PC-3 (cell line): ENCODE data around the gene HCFC2. TPM values are rescaled to one million over a fixed set of nuclear protein-coding genes. Genes with fewer than 3 reads are reported as not detected.

Source experiments
- ATAC-seq: fragments of 200-7000 bp; cut with Tn5 transposase; 2 replicates; pipeline ENCODE4 v1.9.1; 2020; ENCODE audit warnings: mild to moderate bottlenecking, moderate library complexity
- BruUV-seq: library from RNA; stranded (reverse); fragments of 400-500 nt; replicated peaks from 2 replicates; lab custom pipeline; 2021; lab: Mats Ljungman, UMichigan
- CTCF ChIA-PET: fragments of 300-600 bp; sonication (Branson Sonifier 250); formaldehyde crosslinking; loops from one replicate; lab custom pipeline; 2022; ENCODE audit warnings: antibody characterized with exemption; lab: Charles Lee
- POLR2A ChIA-PET: fragments of 300-600 bp; sonication (Branson Sonifier 250); formaldehyde crosslinking; loops from one replicate; lab custom pipeline; 2022; ENCODE audit warnings: antibody characterized with exemption; ENCODE audit not compliant: unreplicated experiment; lab: Charles Lee
- DNase-seq: peaks from one replicate; pipeline ENCODE4 v3.0.0-alpha.2; 2015
- H2AFZ ChIP-seq: fragments of 300-600 bp; sonication (generic); 2 replicates; pipeline ENCODE4 v1.6.0; 2016; ENCODE audit warnings: antibody characterized with exemption, low read length
- H3F3A ChIP-seq: fragments of 300-600 bp; sonication (generic); one replicate; pipeline ENCODE4 v1.6.0; 2017; ENCODE audit warnings: antibody characterized with exemption, low read length, control low read depth, mild to moderate bottlenecking; ENCODE audit not compliant: unreplicated experiment
- H3K27ac ChIP-seq: fragments of 300-600 bp; sonication (generic); 2 replicates; pipeline ENCODE4 v1.5.1; 2016; ENCODE audit warnings: mild to moderate bottlenecking, low read length
- H3K27me3 ChIP-seq: fragments of 300-600 bp; sonication (generic); 2 replicates; pipeline ENCODE4 v1.6.1; 2016; ENCODE audit warnings: low read length, mixed read lengths
- H3K36me3 ChIP-seq: fragments of 300-600 bp; sonication (generic); 2 replicates; pipeline ENCODE4 v1.6.1; 2016; ENCODE audit warnings: low read depth, mixed run types, low read length, mixed read lengths
- H3K4me1 ChIP-seq: fragments of 300-600 bp; sonication (generic); 2 replicates; pipeline ENCODE4 v1.5.1; 2016; ENCODE audit warnings: low read length; ENCODE audit not compliant: insufficient read depth
- H3K4me2 ChIP-seq: fragments of 300-600 bp; sonication (generic); 2 replicates; pipeline ENCODE4 v1.6.0; 2016; ENCODE audit warnings: low read length
- H3K4me3 ChIP-seq: fragments of 300-600 bp; sonication (generic); 2 replicates; pipeline ENCODE4 v1.5.1; 2016; ENCODE audit warnings: mild to moderate bottlenecking, low read length, mixed read lengths
- H3K79me2 ChIP-seq: fragments of 300-600 bp; sonication (generic); 2 replicates; pipeline ENCODE4 v1.6.1; 2017; ENCODE audit warnings: low read length, mixed read lengths
- H3K9ac ChIP-seq: fragments of 300-600 bp; sonication (generic); 2 replicates; pipeline ENCODE4 v1.6.0; 2016; ENCODE audit warnings: mild to moderate bottlenecking, low read length
- H3K9me2 ChIP-seq: fragments of 300-600 bp; sonication (generic); replicated peaks from 2 replicates; pipeline ENCODE4 v1.6.1; 2016; ENCODE audit warnings: mixed run types, low read length, mixed read lengths
- H3K9me3 ChIP-seq: fragments of 300-600 bp; sonication (generic); 2 replicates; pipeline ENCODE4 v1.6.1; 2016; ENCODE audit warnings: low read length, mixed read lengths
- H4K20me1 ChIP-seq: fragments of 300-600 bp; sonication (generic); 2 replicates; pipeline ENCODE4 v1.6.1; 2016; ENCODE audit warnings: low read length, mixed read lengths
- CTCF ChIP-seq: fragments of 300-600 bp; sonication (generic); conservative IDR thresholded peaks from 2 replicates; pipeline ENCODE4 v1.5.1; 2017; ENCODE audit warnings: antibody characterized with exemption, low read depth, mild to moderate bottlenecking, low read length
- EZH2 ChIP-seq: fragments of 300-600 bp; sonication (generic); IDR thresholded peaks from one replicate; pipeline ENCODE4 v1.6.1; 2017; ENCODE audit warnings: antibody characterized with exemption, mild to moderate bottlenecking, low read length; ENCODE audit not compliant: unreplicated experiment
- EZH2phosphoT487 ChIP-seq: fragments of 300-600 bp; sonication (generic); IDR thresholded peaks from 2 replicates; pipeline ENCODE4 v1.6.1; 2018; ENCODE audit warnings: mild to moderate bottlenecking, antibody characterized with exemption, low read length, borderline replicate concordance
- intact Hi-C: fragments of 100-400 bp; cut with micrococcal nuclease; formaldehyde crosslinking; loops from 2 replicates; pipeline ENCODE4 v1.9.0; 2023
- total RNA-seq: library from RNA; depleted of rRNA; stranded (reverse); fragments of >200 nt; gene quantifications from 2 replicates; pipeline ENCODE4 v1.2.3, GENCODE V29; 2014

Gene HCFC2
- total RNA-seq, 1 experiment from 2014 or later: 7.8 TPM

- DNase-seq (no peak), ATAC-seq (no peak)
- no peaks in the 10 kb centered on the region for H3K79me2 ChIP-seq
- no peak overlapping the region for H3K4me2 ChIP-seq
- no TSS peak for BruUV-seq
- intact Hi-C loops: no loop called here
- TF ChIP-seq EZH2 (no peak), CTCF (no peak), EZH2phosphoT487 (no peak)
- H3K9me2 ChIP-seq: no peaks in the 10 kb centered on the region
- H2AFZ ChIP-seq: no peak overlapping the region
- H3K36me3 ChIP-seq: no peaks in the 10 kb centered on the region
- no peak overlapping the region for H3K27ac ChIP-seq
- H3K4me3 ChIP-seq: no peak overlapping the region
- ChIA-PET CTCF (no interaction called here), POLR2A (no interaction called here)
- no peaks in the 10 kb centered on the region for H4K20me1 ChIP-seq
- no peaks in the 10 kb centered on the region for H3K27me3 ChIP-seq
- no peaks in the 10 kb centered on the region for H3F3A ChIP-seq
- no peak overlapping the region for H3K9ac ChIP-seq
- no peaks in the 10 kb centered on the region for H3K9me3 ChIP-seq
- peaks cover 4% of the 10 kb centered on the region; the same call in 1 of the 2 replicates for H3K4me1 ChIP-seq
These were observed 78.2 kb downstream of the HCFC2 start for GRCh38 chr12:104142543-104142942.

- Histone ChIP-seq H3K9ac (no peak overlapping the region), H3K36me3 (no peaks in the 10 kb centered on the region), H3K9me3 (no peaks in the 10 kb centered on the region), H3F3A (no peaks in the 10 kb centered on the region), H3K27me3 (no peaks in the 10 kb centered on the region), H3K4me1 (peaks cover 4% of the 10 kb centered on the region; the same call in 1 of the 2 replicates), H3K79me2 (no peaks in the 10 kb centered on the region), H2AFZ (no peak overlapping the region), H3K4me3 (no peak overlapping the region), H4K20me1 (no peaks in the 10 kb centered on the region), H3K4me2 (no peak overlapping the region), H3K27ac (no peak overlapping the region), H3K9me2 (no peaks in the 10 kb centered on the region)
- ATAC-seq (no peak), DNase-seq (no peak)
- BruUV-seq: no TSS peak
- intact Hi-C loops: no loop called here
- TF ChIP-seq EZH2: no peak
- TF ChIP-seq CTCF: no peak
- no peak for TF ChIP-seq EZH2phosphoT487
- POLR2A ChIA-PET: no interaction called here
- CTCF ChIA-PET: no interaction called here
These were observed 78.7 kb downstream of the HCFC2 start for GRCh38 chr12:104143002-104143401.

- ChIA-PET CTCF (no interaction called here), POLR2A (no interaction called here)
- no peak overlapping the region for H2AFZ ChIP-seq
- no peaks in the 10 kb centered on the region for H3K79me2 ChIP-seq
- no peak overlapping the region for H3K27ac ChIP-seq
- H3K27me3 ChIP-seq: no peaks in the 10 kb centered on the region
- no peaks in the 10 kb centered on the region for H3K9me2 ChIP-seq
- intact Hi-C loops: no loop called here
- H4K20me1 ChIP-seq: no peaks in the 10 kb centered on the region
- no peak overlapping the region for H3K9ac ChIP-seq
- H3K4me1 ChIP-seq: no peaks in the 10 kb centered on the region
- TF ChIP-seq CTCF (no peak), EZH2 (no peak), EZH2phosphoT487 (no peak)
- H3F3A ChIP-seq: no peaks in the 10 kb centered on the region
- no peaks in the 10 kb centered on the region for H3K9me3 ChIP-seq
- ATAC-seq (no peak), DNase-seq (no peak)
- no TSS peak for BruUV-seq
- no peak overlapping the region for H3K4me3 ChIP-seq
- H3K36me3 ChIP-seq: no peaks in the 10 kb centered on the region
- no peak overlapping the region for H3K4me2 ChIP-seq
These were observed 79.6 kb downstream of the HCFC2 start for GRCh38 chr12:104143918-104144317.
